Measurements from ENCODE around the gene RBM33. TPM values are rescaled to one million over a fixed set of nuclear protein-coding genes. Genes with fewer than 3 reads are reported as not detected.

RBM33 gene
- total RNA-seq, 1 experiment from 2014 or later: 73.6 TPM

DNA sequence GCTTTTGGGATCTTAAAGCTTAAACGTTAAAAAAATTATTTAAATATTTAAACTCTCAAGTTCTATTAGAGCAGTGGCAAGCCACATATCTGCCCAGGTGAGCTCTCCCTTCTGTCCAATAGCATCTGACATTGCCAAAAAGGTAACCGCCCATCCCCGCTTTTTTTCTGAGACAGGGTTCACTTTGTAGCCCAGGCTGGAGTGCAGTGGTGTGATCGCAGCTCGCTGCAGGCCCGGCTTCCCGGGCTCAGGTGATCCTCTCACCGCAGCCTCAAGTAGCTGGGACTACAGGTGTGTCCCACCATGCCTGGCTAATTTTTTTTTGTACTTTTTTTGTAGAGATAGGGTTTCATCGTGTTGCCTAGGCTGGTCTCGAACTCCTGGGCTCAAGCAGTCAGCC, 83.2 kb downstream of the RBM33 start:
- no peak for DNase-seq (ENCODE audit: low spot score)
- Histone ChIP-seq H3K27ac (ENCODE audit: low read depth, low read length, poor library complexity, severe bottlenecking) (no peak overlapping the region), H3K27me3 (replicated peaks; ENCODE audit: insufficient read depth, low read depth, low read length, poor library complexity) (no peaks in the 10 kb centered on the region), H3K4me3 (ENCODE audit: low read depth, low read length, poor library complexity, severe bottlenecking) (no peak overlapping the region), H3K9me3 (ENCODE audit: low read depth, low read length, poor library complexity, severe bottlenecking) (no peaks in the 10 kb centered on the region), H3K4me1 (ENCODE audit: insufficient read depth, low read length, poor library complexity, severe bottlenecking) (no peaks in the 10 kb centered on the region), H3K36me3 (ENCODE audit: insufficient read depth, low read length, poor library complexity, severe bottlenecking) (peaks cover 8% of the 10 kb centered on the region)
- BruUV-seq (replicated peaks): no TSS peak
- ChIA-PET POLR2A (ENCODE audit: low non-redundant PET) (no interaction called here), CTCF (no interaction called here)
- intact Hi-C loops (cut with micrococcal nuclease; ENCODE audit: unreplicated experiment): no loop called here
- no peak for TF ChIP-seq EZH2 (IDR thresholded peaks at IDR 0.05; ENCODE audit: borderline replicate concordance, low read depth, low read length, poor library complexity, severe bottlenecking)

DNA sequence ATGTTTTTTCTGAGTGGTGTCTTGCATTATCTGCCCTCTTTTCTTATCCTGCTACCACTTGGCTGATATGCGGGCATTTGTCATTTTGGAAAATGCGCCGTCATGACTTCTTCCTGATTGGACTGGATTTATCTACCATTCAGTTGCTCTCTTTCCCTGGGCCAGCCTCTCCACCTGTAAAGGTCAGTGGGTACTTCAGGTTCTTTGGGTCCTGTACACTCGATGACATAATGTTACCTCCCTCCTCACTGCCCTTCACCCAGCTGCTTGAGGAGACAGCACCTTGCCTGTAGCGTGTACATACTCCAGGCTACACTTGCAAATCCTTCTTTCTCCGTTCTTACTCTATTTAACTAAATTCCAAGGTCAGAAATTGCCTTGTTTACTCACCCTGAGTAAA, 83.7 kb downstream of the RBM33 start:
- Histone ChIP-seq H3K36me3 (ENCODE audit: insufficient read depth, low read length, poor library complexity, severe bottlenecking) (peaks cover 8% of the 10 kb centered on the region), H3K4me3 (ENCODE audit: low read depth, low read length, poor library complexity, severe bottlenecking) (no peak overlapping the region), H3K4me1 (ENCODE audit: insufficient read depth, low read length, poor library complexity, severe bottlenecking) (no peaks in the 10 kb centered on the region), H3K27ac (ENCODE audit: low read depth, low read length, poor library complexity, severe bottlenecking) (no peak overlapping the region), H3K9me3 (ENCODE audit: low read depth, low read length, poor library complexity, severe bottlenecking) (no peaks in the 10 kb centered on the region), H3K27me3 (replicated peaks; ENCODE audit: insufficient read depth, low read depth, low read length, poor library complexity) (no peaks in the 10 kb centered on the region)
- no peak for TF ChIP-seq EZH2 (IDR thresholded peaks at IDR 0.05; ENCODE audit: borderline replicate concordance, low read depth, low read length, poor library complexity, severe bottlenecking)
- no peak for DNase-seq (ENCODE audit: low spot score)
- ChIA-PET CTCF (no interaction called here), POLR2A (ENCODE audit: low non-redundant PET) (no interaction called here)
- no TSS peak for BruUV-seq (replicated peaks)
- intact Hi-C loops (cut with micrococcal nuclease; ENCODE audit: unreplicated experiment): no loop called here

DNA sequence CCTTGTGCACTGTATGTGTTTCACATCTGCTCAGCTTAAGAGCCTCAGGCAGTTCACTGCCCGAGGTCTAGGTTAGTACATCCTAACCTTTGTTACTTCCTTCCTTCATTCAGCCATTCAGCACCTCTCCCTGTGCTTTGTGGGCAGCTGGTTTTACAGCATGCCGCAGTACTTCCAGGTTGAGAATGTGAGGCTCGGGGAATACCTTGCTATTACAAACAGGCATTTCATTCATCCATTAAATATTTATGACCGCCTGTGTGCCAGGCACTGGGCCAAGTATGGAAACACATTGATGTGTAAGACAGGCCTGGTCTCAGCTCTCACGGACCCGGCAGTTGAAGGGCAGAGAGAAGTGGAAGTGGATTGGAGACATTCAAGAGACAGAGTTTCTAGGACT, 85.4 kb downstream of the RBM33 start:
- ChIA-PET POLR2A (ENCODE audit: low non-redundant PET) (no interaction called here), CTCF (no interaction called here)
- Histone ChIP-seq H3K4me1 (ENCODE audit: insufficient read depth, low read length, poor library complexity, severe bottlenecking) (no peaks in the 10 kb centered on the region), H3K36me3 (ENCODE audit: insufficient read depth, low read length, poor library complexity, severe bottlenecking) (no peaks in the 10 kb centered on the region), H3K27me3 (replicated peaks; ENCODE audit: insufficient read depth, low read depth, low read length, poor library complexity) (no peaks in the 10 kb centered on the region), H3K27ac (ENCODE audit: low read depth, low read length, poor library complexity, severe bottlenecking) (no peak overlapping the region), H3K4me3 (ENCODE audit: low read depth, low read length, poor library complexity, severe bottlenecking) (no peak overlapping the region), H3K9me3 (ENCODE audit: low read depth, low read length, poor library complexity, severe bottlenecking) (no peaks in the 10 kb centered on the region)
- peak; percentile 21 for DNase-seq (ENCODE audit: low spot score)
- TF ChIP-seq, protein P1, sequence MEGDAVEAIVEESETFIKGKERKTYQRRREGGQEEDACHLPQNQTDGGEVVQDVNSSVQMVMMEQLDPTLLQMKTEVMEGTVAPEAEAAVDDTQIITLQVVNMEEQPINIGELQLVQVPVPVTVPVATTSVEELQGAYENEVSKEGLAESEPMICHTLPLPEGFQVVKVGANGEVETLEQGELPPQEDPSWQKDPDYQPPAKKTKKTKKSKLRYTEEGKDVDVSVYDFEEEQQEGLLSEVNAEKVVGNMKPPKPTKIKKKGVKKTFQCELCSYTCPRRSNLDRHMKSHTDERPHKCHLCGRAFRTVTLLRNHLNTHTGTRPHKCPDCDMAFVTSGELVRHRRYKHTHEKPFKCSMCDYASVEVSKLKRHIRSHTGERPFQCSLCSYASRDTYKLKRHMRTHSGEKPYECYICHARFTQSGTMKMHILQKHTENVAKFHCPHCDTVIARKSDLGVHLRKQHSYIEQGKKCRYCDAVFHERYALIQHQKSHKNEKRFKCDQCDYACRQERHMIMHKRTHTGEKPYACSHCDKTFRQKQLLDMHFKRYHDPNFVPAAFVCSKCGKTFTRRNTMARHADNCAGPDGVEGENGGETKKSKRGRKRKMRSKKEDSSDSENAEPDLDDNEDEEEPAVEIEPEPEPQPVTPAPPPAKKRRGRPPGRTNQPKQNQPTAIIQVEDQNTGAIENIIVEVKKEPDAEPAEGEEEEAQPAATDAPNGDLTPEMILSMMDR (conservative IDR thresholded peaks at IDR 0.05; ENCODE audit: low read depth, low read length): no peak
- TF ChIP-seq EZH2 (IDR thresholded peaks at IDR 0.05; ENCODE audit: borderline replicate concordance, low read depth, low read length, poor library complexity, severe bottlenecking): no peak
- BruUV-seq (replicated peaks): no TSS peak
- intact Hi-C loops (cut with micrococcal nuclease; ENCODE audit: unreplicated experiment): no loop called here

DNA sequence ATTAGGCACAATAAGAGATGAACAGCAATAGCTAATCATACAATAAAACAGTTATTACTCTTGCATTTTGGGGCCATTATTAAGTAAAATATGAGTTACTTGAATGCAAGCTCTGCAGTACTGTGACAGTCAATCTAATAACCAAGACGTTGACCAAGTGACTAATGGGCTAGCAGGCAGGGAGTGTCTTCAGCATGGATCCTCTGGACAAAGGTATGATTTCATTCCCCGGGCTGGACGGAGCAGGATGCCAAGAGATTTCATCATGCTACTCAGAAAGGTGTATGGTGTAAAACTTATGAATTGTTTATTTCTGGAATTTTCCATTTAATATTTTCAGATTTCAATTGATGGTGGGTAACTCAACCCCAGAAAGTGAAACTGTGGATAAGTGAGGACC, 86.9 kb downstream of the RBM33 start:
- ChIA-PET CTCF (no interaction called here), POLR2A (ENCODE audit: low non-redundant PET) (interaction anchor here (0.6 kb wide), 1 partner anchor 33 kb away, joined by 3 read pairs; no protein-coding TSS in a partner anchor)
- Histone ChIP-seq H3K9me3 (ENCODE audit: low read depth, low read length, poor library complexity, severe bottlenecking) (no peaks in the 10 kb centered on the region), H3K4me1 (ENCODE audit: insufficient read depth, low read length, poor library complexity, severe bottlenecking) (no peaks in the 10 kb centered on the region), H3K27me3 (replicated peaks; ENCODE audit: insufficient read depth, low read depth, low read length, poor library complexity) (no peaks in the 10 kb centered on the region), H3K36me3 (ENCODE audit: insufficient read depth, low read length, poor library complexity, severe bottlenecking) (no peaks in the 10 kb centered on the region), H3K27ac (ENCODE audit: low read depth, low read length, poor library complexity, severe bottlenecking) (no peak overlapping the region), H3K4me3 (ENCODE audit: low read depth, low read length, poor library complexity, severe bottlenecking) (no peak overlapping the region)
- BruUV-seq (replicated peaks): no TSS peak
- TF ChIP-seq, protein P1 (conservative IDR thresholded peaks at IDR 0.05; ENCODE audit: low read depth, low read length): no peak
- no peak for TF ChIP-seq EZH2 (IDR thresholded peaks at IDR 0.05; ENCODE audit: borderline replicate concordance, low read depth, low read length, poor library complexity, severe bottlenecking)
- no peak for DNase-seq (ENCODE audit: low spot score)
- intact Hi-C loops (cut with micrococcal nuclease; ENCODE audit: unreplicated experiment): no loop called here
